GM04503 (cell line): ENCODE results near the gene TICAM2.

Experiments used
- DNase-seq: peaks from one replicate; pipeline ENCODE4 v3.0.0-alpha.2; 2012; ENCODE audit warnings: low read depth

TICAM2 gene

DNA sequence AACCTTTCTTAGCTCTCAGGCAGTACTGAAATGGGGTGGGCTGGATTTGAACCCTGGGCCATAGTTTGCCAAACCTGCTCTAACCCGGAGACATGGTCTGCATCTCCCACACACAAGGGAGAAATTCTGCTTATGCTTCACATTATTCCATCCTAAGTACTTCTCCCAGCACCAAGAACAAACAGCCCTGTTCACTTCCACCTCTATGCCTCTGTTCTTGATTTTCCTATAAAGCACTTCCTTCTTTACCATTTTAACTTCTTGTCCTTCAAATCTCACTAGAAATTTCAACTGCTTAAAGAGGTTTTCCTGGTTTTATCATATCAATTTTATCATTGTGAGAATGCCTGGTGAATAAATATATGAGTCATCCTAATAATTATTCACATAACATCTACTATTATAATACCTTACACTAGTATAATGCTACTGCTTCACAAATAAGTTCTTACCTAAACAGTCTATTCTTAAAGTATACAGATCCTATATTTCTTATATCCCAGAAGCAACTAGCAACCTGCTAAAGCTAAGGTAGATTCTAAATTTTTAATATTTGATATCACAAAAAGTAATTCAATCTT is 70.4 kb downstream of the TICAM2 start:
- no peak for DNase-seq

DNA sequence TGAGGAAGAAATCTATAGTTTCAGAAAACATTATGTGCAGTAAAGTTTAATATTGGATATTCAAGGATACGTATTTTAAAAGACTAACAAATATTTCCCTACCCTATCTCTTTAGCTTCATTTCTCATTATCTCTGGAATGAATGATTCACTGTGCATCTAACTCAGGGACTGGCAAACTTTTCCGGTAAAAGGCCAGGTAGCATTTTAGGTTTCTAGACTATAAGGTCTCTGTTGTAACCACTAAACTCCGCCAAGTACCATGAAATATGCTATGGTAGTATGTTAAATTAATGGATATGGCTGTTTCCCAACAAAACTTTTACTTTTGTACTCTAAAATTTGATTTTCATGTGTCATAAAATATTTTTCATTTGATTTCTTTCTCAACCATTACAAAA is 70.9 kb downstream of the TICAM2 start:
- DNase-seq = no peak

DNA sequence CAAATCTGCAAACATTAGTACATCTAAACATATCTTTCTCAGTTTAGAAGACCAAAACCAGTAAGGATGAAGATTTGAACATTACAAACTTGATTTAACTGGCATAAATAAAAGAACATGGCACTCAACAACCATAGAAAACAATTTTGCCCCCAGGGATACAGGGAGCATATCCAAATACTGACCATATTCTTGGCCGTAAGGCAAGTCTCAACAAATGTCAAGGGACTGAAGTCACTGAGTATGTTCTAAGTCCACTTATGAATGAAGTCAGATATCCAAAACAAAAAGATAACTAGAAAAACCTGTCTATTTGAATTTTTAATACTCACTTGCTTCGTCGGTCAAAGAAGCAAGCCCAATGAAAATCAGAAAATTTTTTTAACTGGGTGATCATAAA is 71.9 kb downstream of the TICAM2 start:
- peak; percentile 31 for DNase-seq
